Measurements from ENCODE around the gene SBK1.
"Not testable (repeated sequence)": the region's sequence is repeated elsewhere in the genome, so short reads cannot be mapped to it uniquely, and the experiment has no call there.

Gene SBK1

GRCh38 chr16:28291651-28292626, at the start of gene SBK1:
TSS of gene SBK1 (plus strand) at chr16:28292525. CDS start at chr16:28317392, 24,867 bp downstream.
- DNase-seq: peak; percentile 87

- DNase-seq: not testable (repeated sequence)
Observed at GRCh38 chr16:28249483-28249882, 42.8 kb upstream of the SBK1 start.

- DNase-seq: no peak
Observed at GRCh38 chr16:28250999-28251398, 41.3 kb upstream of the SBK1 start.

- no peak for DNase-seq
Observed at GRCh38 chr16:28254158-28254557, 38.2 kb upstream of the SBK1 start.

GRCh38 chr16:28255838-28256237, 36.5 kb upstream of the SBK1 start:
- DNase-seq: no peak

GRCh38 chr16:28257256-28257655, 35.1 kb upstream of the SBK1 start:
- DNase-seq: no peak

- no peak for DNase-seq
Observed at GRCh38 chr16:28258567-28258966, 33.8 kb upstream of the SBK1 start.

GRCh38 chr16:28259091-28259780, 33.1 kb upstream of the SBK1 start:
- no peak for DNase-seq

- no peak for DNase-seq
Observed at GRCh38 chr16:28259781-28260150, 32.6 kb upstream of the SBK1 start.

GRCh38 chr16:28260193-28260592, 32.1 kb upstream of the SBK1 start:
- DNase-seq: no peak

- DNase-seq: no peak
Observed at GRCh38 chr16:28261942-28262341, 30.4 kb upstream of the SBK1 start.

- no peak for DNase-seq
Observed at GRCh38 chr16:28263305-28263704, 29.0 kb upstream of the SBK1 start.

GRCh38 chr16:28264656-28265055, 27.7 kb upstream of the SBK1 start:
- DNase-seq: no peak

GRCh38 chr16:28265822-28266221, 26.5 kb upstream of the SBK1 start:
- DNase-seq: no peak

- DNase-seq: no peak
Observed at GRCh38 chr16:28267356-28267755, 25.0 kb upstream of the SBK1 start.

- DNase-seq: no peak
Observed at GRCh38 chr16:28273511-28273910, 18.8 kb upstream of the SBK1 start.

GRCh38 chr16:28274676-28275075, 17.6 kb upstream of the SBK1 start:
- DNase-seq: no peak

- DNase-seq: no peak
Observed at GRCh38 chr16:28276301-28276700, 16.0 kb upstream of the SBK1 start.

GRCh38 chr16:28277537-28278388, 14.6 kb upstream of the SBK1 start:
- DNase-seq: peak; percentile 86

- DNase-seq: peak; percentile 37
Observed at GRCh38 chr16:28279006-28279405, 13.3 kb upstream of the SBK1 start.

GRCh38 chr16:28280881-28281836, 11.2 kb upstream of the SBK1 start:
- no peak for DNase-seq

- DNase-seq: no peak
Observed at GRCh38 chr16:28282045-28282444, 10.3 kb upstream of the SBK1 start.
